Measurements from ENCODE around the gene PFDN1. TPM values are rescaled to one million over a fixed set of nuclear protein-coding genes. Genes with fewer than 3 reads are reported as not detected.

PFDN1 gene, protein sequence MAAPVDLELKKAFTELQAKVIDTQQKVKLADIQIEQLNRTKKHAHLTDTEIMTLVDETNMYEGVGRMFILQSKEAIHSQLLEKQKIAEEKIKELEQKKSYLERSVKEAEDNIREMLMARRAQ
- 137 and 155 TPM in 2 replicates for total RNA-seq

DNA sequence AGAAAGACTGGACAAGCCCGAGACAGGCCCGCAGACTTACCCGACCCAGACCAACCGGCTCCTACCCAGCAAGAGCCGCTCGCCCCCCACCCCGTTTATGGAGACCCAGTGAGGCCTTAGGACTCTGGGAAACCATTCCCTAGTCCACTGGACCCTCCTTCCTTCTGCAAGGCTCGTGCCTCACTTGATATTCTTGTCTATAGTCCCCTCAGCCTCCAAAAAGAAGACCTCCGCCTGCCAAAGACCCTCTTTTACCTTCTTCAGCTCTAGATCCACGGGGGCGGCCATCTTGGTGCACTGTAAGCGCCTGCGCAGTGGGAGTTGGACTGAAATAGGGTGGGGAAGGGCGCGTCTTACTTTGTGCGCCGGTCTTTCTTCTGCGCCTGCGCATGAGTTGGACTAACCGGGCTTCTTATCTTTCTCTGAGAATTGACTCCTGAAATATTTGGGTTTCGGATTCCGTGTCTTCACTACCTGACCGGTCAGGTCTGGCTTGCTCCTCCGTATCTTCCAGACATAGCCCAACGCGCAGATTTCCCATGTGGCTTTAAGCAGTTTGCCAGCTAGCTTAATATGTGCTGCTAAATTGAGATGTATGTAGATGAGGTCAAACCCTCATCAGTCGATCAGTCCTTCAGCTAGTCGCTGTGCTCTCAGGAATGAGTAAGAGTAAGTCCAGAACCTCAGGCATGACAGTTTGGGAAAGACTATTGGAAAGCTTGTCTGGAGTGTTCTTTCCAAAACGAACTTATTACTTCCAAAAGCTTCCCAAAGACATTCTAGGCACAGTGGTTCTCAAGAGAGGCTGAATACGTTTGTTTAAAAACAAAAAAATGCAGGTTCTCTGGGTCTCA lies at the start of gene PFDN1:
PFDN1 (minus strand) TSS at position 316 of the 854 bp plus-strand sequence; CDS start at position 288, 28 bp downstream.

DNA sequence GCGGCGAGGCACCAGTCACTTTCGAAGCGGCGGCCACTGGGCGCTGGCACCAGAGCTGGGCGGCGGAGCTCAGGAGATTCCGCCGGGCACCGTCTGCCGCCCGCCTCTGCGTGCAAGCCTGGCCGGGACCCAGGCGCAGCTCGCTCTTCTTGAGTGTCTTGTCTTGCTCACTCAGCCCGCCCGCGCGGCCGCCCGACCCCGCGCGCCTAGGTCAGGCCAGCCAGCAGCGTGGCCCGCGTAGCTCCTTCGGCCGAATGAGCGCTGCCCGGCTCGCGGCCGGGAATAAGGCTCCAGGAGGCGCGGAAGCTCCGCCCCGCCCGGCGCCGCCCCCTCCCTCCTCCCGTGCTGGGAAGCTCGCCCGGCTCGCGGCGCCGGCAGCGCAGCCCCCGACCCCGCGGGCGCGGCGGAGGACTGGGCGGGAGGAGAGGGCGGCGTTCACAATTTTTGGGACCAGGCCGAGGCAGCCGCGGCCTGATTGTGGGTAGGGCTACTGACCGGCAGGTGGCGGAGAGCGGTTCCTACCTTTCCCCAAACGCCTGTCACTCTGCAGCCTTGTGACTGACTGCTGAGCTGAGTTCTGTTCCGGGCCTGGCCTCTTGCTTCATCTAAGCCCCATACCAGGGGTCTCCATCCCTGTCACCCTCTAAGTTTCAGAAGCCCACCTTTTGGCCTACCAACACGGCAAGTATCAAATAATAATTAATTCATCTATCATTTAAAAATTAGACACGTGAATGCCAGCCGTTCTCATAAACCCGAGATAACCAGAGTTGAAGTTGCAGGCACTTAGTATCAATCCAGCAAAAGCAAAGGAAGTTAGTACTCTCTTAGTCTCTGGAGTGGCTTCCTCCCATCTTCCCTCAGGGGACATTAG lies 43.7 kb upstream of the PFDN1 start, which contains the start of gene HBEGF:
HBEGF (minus strand) TSS at position 256 of the 874 bp plus-strand sequence. CDS start 275 bp downstream, outside the sequence.

Other genes with a start within 250 kb of the PFDN1 start
- 12.4 and 13.2 TPM in 2 replicates for gene PURA, start 189.0 kb downstream of the PFDN1 start, total RNA-seq
- gene IGIP, start 177.2 kb downstream of the PFDN1 start, total RNA-seq: 4.9 and 5.3 TPM in 2 replicates
- gene CYSTM1, start 127.9 kb downstream of the PFDN1 start, total RNA-seq: 27.4 and 30.7 TPM in 2 replicates
- 30.1 and 43.6 TPM in 2 replicates for gene HBEGF, start 43.5 kb upstream of the PFDN1 start, total RNA-seq
- not detected in 2 replicates for gene SLC4A9, start 57.1 kb upstream of the PFDN1 start, total RNA-seq
- 74.1 and 79.5 TPM in 2 replicates for gene ANKHD1, start 98.7 kb upstream of the PFDN1 start, total RNA-seq
- gene EIF4EBP3, start 244.6 kb upstream of the PFDN1 start, total RNA-seq: 0.38 and 1.3 TPM in 2 replicates